PC-3 (cell line): ENCODE data around the gene ATP8A1. TPM values are rescaled to one million over a fixed set of nuclear protein-coding genes. Genes with fewer than 3 reads are reported as not detected.

Experiments used
- ATAC-seq: fragments of 200-7000 bp; cut with Tn5 transposase; 2 replicates; pipeline ENCODE4 v1.9.1; 2020; ENCODE audit warnings: mild to moderate bottlenecking, moderate library complexity
- BruUV-seq: library from RNA; stranded (reverse); fragments of 400-500 nt; replicated peaks from 2 replicates; lab custom pipeline; 2021; lab: Mats Ljungman, UMichigan
- CTCF ChIA-PET: fragments of 300-600 bp; sonication (Branson Sonifier 250); formaldehyde crosslinking; loops from one replicate; lab custom pipeline; 2022; ENCODE audit warnings: antibody characterized with exemption; lab: Charles Lee
- POLR2A ChIA-PET: fragments of 300-600 bp; sonication (Branson Sonifier 250); formaldehyde crosslinking; loops from one replicate; lab custom pipeline; 2022; ENCODE audit warnings: antibody characterized with exemption; ENCODE audit not compliant: unreplicated experiment; lab: Charles Lee
- DNase-seq: peaks from one replicate; pipeline ENCODE4 v3.0.0-alpha.2; 2015
- H2AFZ ChIP-seq: fragments of 300-600 bp; sonication (generic); 2 replicates; pipeline ENCODE4 v1.6.0; 2016; ENCODE audit warnings: antibody characterized with exemption, low read length
- H3F3A ChIP-seq: fragments of 300-600 bp; sonication (generic); one replicate; pipeline ENCODE4 v1.6.0; 2017; ENCODE audit warnings: antibody characterized with exemption, low read length, control low read depth, mild to moderate bottlenecking; ENCODE audit not compliant: unreplicated experiment
- H3K27ac ChIP-seq: fragments of 300-600 bp; sonication (generic); 2 replicates; pipeline ENCODE4 v1.5.1; 2016; ENCODE audit warnings: mild to moderate bottlenecking, low read length
- H3K27me3 ChIP-seq: fragments of 300-600 bp; sonication (generic); 2 replicates; pipeline ENCODE4 v1.6.1; 2016; ENCODE audit warnings: low read length, mixed read lengths
- H3K36me3 ChIP-seq: fragments of 300-600 bp; sonication (generic); 2 replicates; pipeline ENCODE4 v1.6.1; 2016; ENCODE audit warnings: low read depth, mixed run types, low read length, mixed read lengths
- H3K4me1 ChIP-seq: fragments of 300-600 bp; sonication (generic); 2 replicates; pipeline ENCODE4 v1.5.1; 2016; ENCODE audit warnings: low read length; ENCODE audit not compliant: insufficient read depth
- H3K4me2 ChIP-seq: fragments of 300-600 bp; sonication (generic); 2 replicates; pipeline ENCODE4 v1.6.0; 2016; ENCODE audit warnings: low read length
- H3K4me3 ChIP-seq: fragments of 300-600 bp; sonication (generic); 2 replicates; pipeline ENCODE4 v1.5.1; 2016; ENCODE audit warnings: mild to moderate bottlenecking, low read length, mixed read lengths
- H3K79me2 ChIP-seq: fragments of 300-600 bp; sonication (generic); 2 replicates; pipeline ENCODE4 v1.6.1; 2017; ENCODE audit warnings: low read length, mixed read lengths
- H3K9ac ChIP-seq: fragments of 300-600 bp; sonication (generic); 2 replicates; pipeline ENCODE4 v1.6.0; 2016; ENCODE audit warnings: mild to moderate bottlenecking, low read length
- H3K9me2 ChIP-seq: fragments of 300-600 bp; sonication (generic); replicated peaks from 2 replicates; pipeline ENCODE4 v1.6.1; 2016; ENCODE audit warnings: mixed run types, low read length, mixed read lengths
- H3K9me3 ChIP-seq: fragments of 300-600 bp; sonication (generic); 2 replicates; pipeline ENCODE4 v1.6.1; 2016; ENCODE audit warnings: low read length, mixed read lengths
- H4K20me1 ChIP-seq: fragments of 300-600 bp; sonication (generic); 2 replicates; pipeline ENCODE4 v1.6.1; 2016; ENCODE audit warnings: low read length, mixed read lengths
- EZH2 ChIP-seq: fragments of 300-600 bp; sonication (generic); IDR thresholded peaks from one replicate; pipeline ENCODE4 v1.6.1; 2017; ENCODE audit warnings: antibody characterized with exemption, mild to moderate bottlenecking, low read length; ENCODE audit not compliant: unreplicated experiment
- EZH2phosphoT487 ChIP-seq: fragments of 300-600 bp; sonication (generic); IDR thresholded peaks from 2 replicates; pipeline ENCODE4 v1.6.1; 2018; ENCODE audit warnings: mild to moderate bottlenecking, antibody characterized with exemption, low read length, borderline replicate concordance
- intact Hi-C: fragments of 100-400 bp; cut with micrococcal nuclease; formaldehyde crosslinking; loops from 2 replicates; pipeline ENCODE4 v1.9.0; 2023
- total RNA-seq: library from RNA; depleted of rRNA; stranded (reverse); fragments of >200 nt; gene quantifications from 2 replicates; pipeline ENCODE4 v1.2.3, GENCODE V29; 2014
- TF ChIP-seq, protein P1 (sequence below): fragments of 300-600 bp; sonication (generic); conservative IDR thresholded peaks from 2 replicates; pipeline ENCODE4 v1.5.1; 2017; ENCODE audit warnings: antibody characterized with exemption, low read depth, mild to moderate bottlenecking, low read length

The ATP8A1 gene
- total RNA-seq, 1 experiment from 2014 or later = 3.9 TPM

- ATAC-seq (no peak), DNase-seq (no peak)
- H3K27ac ChIP-seq = peak overlapping the region; percentile 94
- TSS peak; percentile 44 for BruUV-seq
- no peak for TF ChIP-seq EZH2
- no peak for TF ChIP-seq EZH2phosphoT487
- TF ChIP-seq, protein P1, sequence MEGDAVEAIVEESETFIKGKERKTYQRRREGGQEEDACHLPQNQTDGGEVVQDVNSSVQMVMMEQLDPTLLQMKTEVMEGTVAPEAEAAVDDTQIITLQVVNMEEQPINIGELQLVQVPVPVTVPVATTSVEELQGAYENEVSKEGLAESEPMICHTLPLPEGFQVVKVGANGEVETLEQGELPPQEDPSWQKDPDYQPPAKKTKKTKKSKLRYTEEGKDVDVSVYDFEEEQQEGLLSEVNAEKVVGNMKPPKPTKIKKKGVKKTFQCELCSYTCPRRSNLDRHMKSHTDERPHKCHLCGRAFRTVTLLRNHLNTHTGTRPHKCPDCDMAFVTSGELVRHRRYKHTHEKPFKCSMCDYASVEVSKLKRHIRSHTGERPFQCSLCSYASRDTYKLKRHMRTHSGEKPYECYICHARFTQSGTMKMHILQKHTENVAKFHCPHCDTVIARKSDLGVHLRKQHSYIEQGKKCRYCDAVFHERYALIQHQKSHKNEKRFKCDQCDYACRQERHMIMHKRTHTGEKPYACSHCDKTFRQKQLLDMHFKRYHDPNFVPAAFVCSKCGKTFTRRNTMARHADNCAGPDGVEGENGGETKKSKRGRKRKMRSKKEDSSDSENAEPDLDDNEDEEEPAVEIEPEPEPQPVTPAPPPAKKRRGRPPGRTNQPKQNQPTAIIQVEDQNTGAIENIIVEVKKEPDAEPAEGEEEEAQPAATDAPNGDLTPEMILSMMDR = 0 out of 2 replicates have a peak, but pooled peaks have one; percentile 9
- H3K9me3 ChIP-seq = no peaks in the 10 kb centered on the region
- intact Hi-C loops = loop anchor here (2.0 to 5.0 kb wide), 4 partner anchors 15 to 420 kb away; partner anchors contain the start of genes ATP8A1, SHISA3 and SLC30A9
- peaks cover 5% of the 10 kb centered on the region for H3F3A ChIP-seq
- H3K4me2 ChIP-seq = peak overlapping the region; percentile 80
- peak overlapping the region; percentile 54 for H3K9ac ChIP-seq
- no peaks in the 10 kb centered on the region for H4K20me1 ChIP-seq
- H3K4me1 ChIP-seq = peaks cover 92% of the 10 kb centered on the region
- H3K79me2 ChIP-seq = peaks cover 5% of the 10 kb centered on the region; the same call in 1 of the 2 replicates
- H3K27me3 ChIP-seq = no peaks in the 10 kb centered on the region
- no peaks in the 10 kb centered on the region for H3K9me2 ChIP-seq
- peak overlapping the region; percentile 44 for H3K4me3 ChIP-seq
- ChIA-PET CTCF (no interaction called here), POLR2A (no interaction called here)
- H2AFZ ChIP-seq = 0 out of 2 replicates have a peak overlapping the region, but pooled peaks have one; percentile 39
- no peaks in the 10 kb centered on the region for H3K36me3 ChIP-seq
Observed at GRCh38 chr4:42411803-42412202, 245.1 kb downstream of the ATP8A1 start.

GRCh38 chr4:42410446-42410845 is 246.5 kb downstream of the ATP8A1 start:
- ChIA-PET CTCF (no interaction called here), POLR2A (interaction anchor here (0.7 kb wide), 1 partner anchor 133 kb away, joined by 3 read pairs; no protein-coding TSS in a partner anchor)
- H4K20me1 ChIP-seq = no peaks in the 10 kb centered on the region
- TF ChIP-seq EZH2phosphoT487 (no peak), EZH2 (no peak)
- TF ChIP-seq, protein P1 = no peak
- DNase-seq (peak; percentile 54), ATAC-seq (peak; percentile 14; the same call in 1 of the 2 replicates)
- H3K9me3 ChIP-seq = no peaks in the 10 kb centered on the region
- H3K4me2 ChIP-seq = peak overlapping the region; percentile 80
- intact Hi-C loops = loop anchor here (5.0 kb wide), 3 partner anchors 38 to 418 kb away; partner anchors contain the start of genes ATP8A1 and SLC30A9
- peaks cover 5% of the 10 kb centered on the region for H3F3A ChIP-seq
- peaks cover 5% of the 10 kb centered on the region; the same call in 1 of the 2 replicates for H3K79me2 ChIP-seq
- peaks cover 78% of the 10 kb centered on the region for H3K4me1 ChIP-seq
- peak overlapping the region; percentile 44; the same call in 1 of the 2 replicates for H3K4me3 ChIP-seq
- H3K9me2 ChIP-seq = no peaks in the 10 kb centered on the region
- H2AFZ ChIP-seq = peak overlapping the region; percentile 29; the same call in 1 of the 2 replicates
- peak overlapping the region; percentile 54 for H3K9ac ChIP-seq
- no TSS peak for BruUV-seq
- no peaks in the 10 kb centered on the region for H3K36me3 ChIP-seq
- no peaks in the 10 kb centered on the region for H3K27me3 ChIP-seq
- H3K27ac ChIP-seq = peak overlapping the region; percentile 94

DNA sequence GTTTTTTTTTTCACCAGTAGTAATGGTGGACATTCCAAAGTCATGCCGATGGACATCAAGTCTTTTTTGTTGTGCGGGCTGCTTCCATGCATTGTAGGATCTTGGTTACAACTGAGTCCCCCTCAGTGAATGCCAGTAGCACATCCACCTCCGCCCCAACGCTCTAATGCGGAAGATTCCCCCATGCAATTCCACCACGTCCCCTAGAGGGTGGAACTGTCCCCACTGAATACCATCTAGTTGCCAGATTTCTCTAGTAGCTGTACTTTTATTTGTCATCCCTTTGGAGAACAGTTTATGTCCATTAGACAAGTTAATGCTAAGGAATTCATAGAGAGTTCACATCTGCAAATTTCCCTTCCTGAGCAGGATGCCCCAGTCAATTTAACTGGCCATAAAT is 252.9 kb downstream of the ATP8A1 start:
- H3K9ac ChIP-seq = no peak overlapping the region
- no peaks in the 10 kb centered on the region for H4K20me1 ChIP-seq
- no peaks in the 10 kb centered on the region for H3K9me3 ChIP-seq
- H3K9me2 ChIP-seq = no peaks in the 10 kb centered on the region
- no peaks in the 10 kb centered on the region for H3K27me3 ChIP-seq
- no TSS peak for BruUV-seq
- POLR2A ChIA-PET = no interaction called here
- H3K4me1 ChIP-seq = peaks cover 22% of the 10 kb centered on the region
- no peak overlapping the region for H2AFZ ChIP-seq
- no peak for TF ChIP-seq EZH2
- TF ChIP-seq EZH2phosphoT487 = no peak
- TF ChIP-seq, protein P1 = 0 out of 2 replicates have a peak, but pooled peaks have one; percentile 10
- no peaks in the 10 kb centered on the region for H3F3A ChIP-seq
- ATAC-seq (no peak), DNase-seq (peak; percentile 3)
- H3K79me2 ChIP-seq = peaks cover 32% of the 10 kb centered on the region
- no peak overlapping the region for H3K4me2 ChIP-seq
- no peaks in the 10 kb centered on the region for H3K36me3 ChIP-seq
- CTCF ChIA-PET = no interaction called here
- no peak overlapping the region for H3K27ac ChIP-seq
- no peak overlapping the region for H3K4me3 ChIP-seq
- intact Hi-C loops = no loop called here
